SK-N-MC (cell line): ENCODE results near the gene S100A7A.
"Not testable (repeated sequence)": the region's sequence is repeated elsewhere in the genome, so short reads cannot be mapped to it uniquely, and the experiment has no call there.

Experiments
- DNase-seq: peaks from one replicate; pipeline ENCODE4 v3.0.0-alpha.2; 2011; ENCODE audit warnings: low read depth, low spot score
- H3K27ac ChIP-seq: fragments of 200-600 bp; sonication (generic); 2 replicates; pipeline ENCODE4 v1.5.1; 2016; ENCODE audit warnings: mixed run types
- H3K36me3 ChIP-seq: fragments of 200-600 bp; sonication (generic); 2 replicates; pipeline ENCODE4 v1.6.1; 2017; ENCODE audit warnings: antibody characterized with exemption, low read length, mixed read lengths; ENCODE audit not compliant: insufficient read depth
- H3K4me3 ChIP-seq: fragments of 200-600 bp; sonication (generic); 2 replicates; pipeline ENCODE4 v1.5.1; 2016
- H3K9ac ChIP-seq: fragments of 200-600 bp; sonication (generic); 2 replicates; pipeline ENCODE4 v1.8.0; 2017; ENCODE audit warnings: mixed run types, mixed read lengths; ENCODE audit not compliant: insufficient read length
- H3K9me3 ChIP-seq: fragments of 200-600 bp; sonication (generic); 2 replicates; pipeline ENCODE4 v1.6.1; 2017; ENCODE audit warnings: low read depth, mild to moderate bottlenecking, antibody characterized with exemption, low read length, moderate library complexity, mixed read lengths
- EZH2 ChIP-seq: fragments of 200-600 bp; sonication (generic); IDR thresholded peaks from one replicate; pipeline ENCODE4 v1.6.1; 2017; ENCODE audit warnings: antibody characterized with exemption
- FOXP2 ChIP-seq: optimal IDR thresholded peaks from 2 replicates; pipeline ENCODE3; 2011; ENCODE audit warnings: mild to moderate bottlenecking, moderate library complexity; ENCODE audit not compliant: insufficient read depth; ENCODE audit errors: extremely low read length, control extremely low read depth
- POLR2AphosphoS5 ChIP-seq: IDR thresholded peaks from 2 replicates; pipeline ENCODE4 v1.6.1; 2012; ENCODE audit warnings: mild to moderate bottlenecking, low read depth, low read length, borderline replicate concordance

The S100A7A gene

GRCh38 chr1:153437236-153437635 is 20.9 kb downstream of the S100A7A start:
- no peaks in the 10 kb centered on the region for H3K9me3 ChIP-seq
- H3K27ac ChIP-seq: no peak overlapping the region
- TF ChIP-seq POLR2AphosphoS5: no peak
- no peak for TF ChIP-seq EZH2
- no peak for TF ChIP-seq FOXP2
- no peaks in the 10 kb centered on the region for H3K36me3 ChIP-seq
- DNase-seq: no peak
- no peak overlapping the region for H3K4me3 ChIP-seq
- H3K9ac ChIP-seq: no peak overlapping the region

DNA sequence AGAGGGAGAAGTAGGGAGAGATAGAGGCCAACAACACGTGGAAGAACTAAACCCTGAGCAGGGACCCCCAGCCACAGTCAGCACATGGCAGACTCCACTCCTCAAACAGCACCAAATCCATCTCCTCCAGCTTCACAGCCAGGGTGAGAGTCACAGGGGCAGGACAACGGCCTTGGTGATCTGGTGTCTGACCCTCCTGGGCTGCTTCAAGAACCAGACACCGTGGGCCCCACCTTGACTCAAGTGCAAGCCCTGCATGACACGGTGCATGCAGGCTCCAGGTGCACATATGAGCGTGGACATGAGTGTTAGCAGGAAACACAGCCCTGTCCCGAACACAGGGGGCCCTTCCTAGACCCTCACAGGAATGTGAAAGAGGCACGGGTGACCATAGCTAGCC is 22.3 kb downstream of the S100A7A start:
- Histone ChIP-seq H3K9ac (no peak overlapping the region), H3K36me3 (no peaks in the 10 kb centered on the region), H3K27ac (no peak overlapping the region), H3K4me3 (no peak overlapping the region), H3K9me3 (no peaks in the 10 kb centered on the region)
- no peak for TF ChIP-seq POLR2AphosphoS5
- TF ChIP-seq FOXP2: no peak
- TF ChIP-seq EZH2: no peak
- no peak for DNase-seq

GRCh38 chr1:153439273-153439672 is 23.0 kb downstream of the S100A7A start:
- H3K9me3 ChIP-seq: no peaks in the 10 kb centered on the region
- no peak overlapping the region for H3K4me3 ChIP-seq
- H3K9ac ChIP-seq: no peak overlapping the region
- no peak overlapping the region for H3K27ac ChIP-seq
- H3K36me3 ChIP-seq: no peaks in the 10 kb centered on the region
- TF ChIP-seq FOXP2 (no peak), POLR2AphosphoS5 (no peak), EZH2 (no peak)
- DNase-seq: no peak

DNA sequence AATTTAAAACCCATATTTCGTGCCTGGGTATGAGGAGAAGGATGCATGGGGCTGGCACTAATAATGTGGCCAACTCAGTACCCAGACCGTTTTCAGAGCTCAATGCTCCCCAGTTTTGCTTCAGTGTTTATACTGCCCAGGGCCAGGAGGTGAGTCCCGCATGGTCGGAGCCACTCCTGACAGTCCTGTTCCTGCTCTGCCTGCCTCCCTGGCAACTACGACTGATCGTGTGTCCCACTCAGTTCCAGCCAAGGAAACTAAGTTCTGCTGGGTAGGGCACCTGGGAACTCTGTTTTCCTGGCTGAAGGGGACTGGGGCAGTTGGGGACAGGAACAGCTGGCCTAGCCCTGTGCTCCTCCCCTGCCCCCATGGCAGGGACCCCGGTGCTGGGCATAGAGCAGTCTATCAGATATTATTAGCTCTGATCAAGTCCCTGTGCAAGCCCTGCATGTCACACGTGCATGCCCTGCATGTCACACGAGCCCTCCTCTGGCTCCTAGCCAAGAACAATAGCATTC is 25.0 kb downstream of the S100A7A start:
- no peak for DNase-seq
- Histone ChIP-seq H3K9ac (no peak overlapping the region), H3K9me3 (no peaks in the 10 kb centered on the region), H3K36me3 (no peaks in the 10 kb centered on the region), H3K27ac (no peak overlapping the region), H3K4me3 (no peak overlapping the region)
- TF ChIP-seq FOXP2 (no peak), EZH2 (no peak), POLR2AphosphoS5 (no peak)

GRCh38 chr1:153443486-153443885 is 27.2 kb downstream of the S100A7A start:
- no peak overlapping the region for H3K27ac ChIP-seq
- DNase-seq: no peak
- TF ChIP-seq EZH2 (no peak), POLR2AphosphoS5 (no peak), FOXP2 (no peak)
- no peak overlapping the region for H3K4me3 ChIP-seq
- H3K36me3 ChIP-seq: no peaks in the 10 kb centered on the region
- no peaks in the 10 kb centered on the region for H3K9me3 ChIP-seq
- no peak overlapping the region for H3K9ac ChIP-seq

- no peak for TF ChIP-seq EZH2
- no peak for TF ChIP-seq FOXP2
- TF ChIP-seq POLR2AphosphoS5: no peak
- no peak for DNase-seq
- no peaks in the 10 kb centered on the region for H3K9me3 ChIP-seq
- H3K9ac ChIP-seq: no peak overlapping the region
- no peak overlapping the region for H3K27ac ChIP-seq
- no peaks in the 10 kb centered on the region for H3K36me3 ChIP-seq
- no peak overlapping the region for H3K4me3 ChIP-seq
Observed at GRCh38 chr1:153444078-153444477, 27.8 kb downstream of the S100A7A start.

DNA sequence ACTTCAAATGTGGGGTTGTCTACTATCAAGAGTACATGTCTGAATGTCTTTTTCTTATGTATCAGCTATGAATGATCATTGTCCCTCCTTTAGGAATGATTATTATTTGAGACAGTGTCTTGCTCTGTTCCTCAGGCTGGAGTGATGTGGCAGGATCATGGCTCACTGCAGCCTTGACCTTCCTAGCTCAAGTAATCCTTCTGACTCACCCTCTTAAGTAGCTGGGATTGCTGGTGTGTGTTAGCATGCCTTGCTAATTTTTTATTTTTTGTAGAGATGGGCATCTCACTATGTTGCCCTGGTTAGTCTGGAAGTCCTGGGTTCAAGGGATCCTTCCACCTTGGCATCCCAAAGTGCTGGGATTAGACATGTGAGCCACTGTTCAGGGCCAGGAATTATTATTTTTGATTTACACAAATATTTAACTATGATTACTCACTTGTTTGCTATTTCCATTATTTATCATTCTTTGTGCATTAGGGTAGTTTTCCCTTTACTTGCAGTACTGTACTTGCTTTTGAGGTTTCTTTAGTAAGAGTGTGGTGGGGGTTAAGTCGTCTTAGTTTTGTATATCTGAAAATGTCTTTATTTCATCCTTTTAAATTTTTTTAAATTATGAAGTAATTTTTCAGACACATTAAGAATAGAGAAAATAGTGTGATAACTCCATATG is 31.3 kb downstream of the S100A7A start:
- no peak for DNase-seq
- TF ChIP-seq FOXP2: no peak
- TF ChIP-seq POLR2AphosphoS5: no peak
- no peak for TF ChIP-seq EZH2

GRCh38 chr1:153448851-153449250 is 32.5 kb downstream of the S100A7A start:
- not testable (repeated sequence) for H3K9me3 ChIP-seq, H3K4me3 ChIP-seq, DNase-seq, H3K36me3 ChIP-seq, H3K27ac ChIP-seq, H3K9ac ChIP-seq

More for the DNA sequence above, 31.3 kb downstream of the S100A7A start:
- Histone ChIP-seq H3K4me3 (no peak overlapping the region), H3K9me3 (no peaks in the 10 kb centered on the region), H3K9ac (no peak overlapping the region), H3K36me3 (no peaks in the 10 kb centered on the region), H3K27ac (no peak overlapping the region)

DNA sequence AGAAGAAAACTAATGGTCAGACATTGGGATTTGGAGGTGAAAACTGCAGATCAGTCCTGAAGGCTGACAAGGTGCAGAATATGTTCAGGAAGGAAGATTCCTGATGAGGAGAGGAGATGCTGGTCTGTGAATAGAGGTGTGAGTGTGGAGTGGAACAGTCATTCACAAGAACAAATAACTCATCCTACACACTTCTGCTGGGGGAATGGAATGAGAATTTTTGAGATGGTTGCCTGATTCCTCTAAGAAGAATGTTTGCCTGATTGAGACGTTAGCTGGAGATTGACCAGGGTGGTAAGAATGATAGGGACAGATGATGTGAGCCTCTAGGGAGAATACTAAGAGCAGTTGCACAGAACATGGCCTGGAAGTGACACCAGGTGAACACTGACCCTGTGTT is 40.1 kb downstream of the S100A7A start:
- H3K9me3 ChIP-seq: no peaks in the 10 kb centered on the region

More for the DNA sequence above, 40.1 kb downstream of the S100A7A start:
- Histone ChIP-seq H3K36me3 (no peaks in the 10 kb centered on the region), H3K27ac (no peak overlapping the region), H3K9ac (no peak overlapping the region), H3K4me3 (no peak overlapping the region)
- no peak for DNase-seq
- no peak for TF ChIP-seq EZH2
- TF ChIP-seq FOXP2: no peak
